OCI-LY3 (cell line): ENCODE data around the gene HERPUD1.

Experiments used
- H2AFZ ChIP-seq: fragments of 200-600, 300-600 bp; shearing (Covaris generic); 2 replicates; pipeline ENCODE4 v1.6.0; 2014; ENCODE audit warnings: antibody characterized with exemption, low read depth, low read length
- H3K27ac ChIP-seq: fragments of 200-600, 300-600 bp; sonication (generic); 2 replicates; pipeline ENCODE4 v1.5.1; 2014; ENCODE audit warnings: mild to moderate bottlenecking, low read length, moderate library complexity, mixed read lengths
- H3K27me3 ChIP-seq: fragments of 200-600, 300-600 bp; sonication (generic); 2 replicates; pipeline ENCODE4 v1.6.1; 2014; ENCODE audit warnings: low read depth, low read length, mixed read lengths
- H3K36me3 ChIP-seq: fragments of 200-600, 300-600 bp; sonication (generic); replicated peaks from 2 replicates; pipeline ENCODE3; 2014; ENCODE audit warnings: low read depth, low read length, mixed read lengths
- H3K4me1 ChIP-seq: fragments of 300-600, 200-600 bp; sonication (generic); 2 replicates; pipeline ENCODE4 v1.6.1; 2014; ENCODE audit warnings: low read length, mixed read lengths
- H3K4me2 ChIP-seq: fragments of 200-600, 300-600 bp; sonication (generic); 2 replicates; pipeline ENCODE4 v1.6.1; 2014; ENCODE audit warnings: low read length, mixed read lengths
- H3K4me3 ChIP-seq: fragments of 300-600, 200-600 bp; sonication (generic); 2 replicates; pipeline ENCODE4 v1.5.1; 2014; ENCODE audit warnings: antibody characterized with exemption, mild to moderate bottlenecking, low read length, moderate library complexity
- H3K79me2 ChIP-seq: fragments of 300-600, 200-600 bp; shearing (Covaris generic); 2 replicates; pipeline ENCODE4 v1.6.1; 2014; ENCODE audit warnings: mild to moderate bottlenecking, low read length, mixed read lengths
- H3K9ac ChIP-seq: fragments of 300-600, 200-600 bp; shearing (Covaris generic); 2 replicates; pipeline ENCODE4 v1.6.0; 2014; ENCODE audit warnings: mild to moderate bottlenecking, low read length, moderate library complexity
- H3K9me3 ChIP-seq: fragments of 200-600, 300-600 bp; shearing (Covaris generic); 2 replicates; pipeline ENCODE4 v1.6.1; 2014; ENCODE audit warnings: low read length, mixed read lengths; ENCODE audit not compliant: insufficient read depth
- H4K20me1 ChIP-seq: fragments of 200-600, 300-600 bp; sonication (generic); 2 replicates; pipeline ENCODE4 v1.6.1; 2016; ENCODE audit warnings: low read length, mixed read lengths; ENCODE audit not compliant: insufficient read depth
- CTCF ChIP-seq: fragments of 200-600, 300-600 bp; sonication (generic); IDR thresholded peaks from 2 replicates; pipeline ENCODE4 v1.5.1; 2014; ENCODE audit warnings: antibody characterized with exemption, low read length, low read depth
- EZH2phosphoT487 ChIP-seq: fragments of 200-600 bp; shearing (Covaris generic); IDR thresholded peaks from 2 replicates; pipeline ENCODE4 v1.6.1; 2018; ENCODE audit warnings: antibody characterized with exemption, mixed run types, low read depth

The HERPUD1 gene

DNA sequence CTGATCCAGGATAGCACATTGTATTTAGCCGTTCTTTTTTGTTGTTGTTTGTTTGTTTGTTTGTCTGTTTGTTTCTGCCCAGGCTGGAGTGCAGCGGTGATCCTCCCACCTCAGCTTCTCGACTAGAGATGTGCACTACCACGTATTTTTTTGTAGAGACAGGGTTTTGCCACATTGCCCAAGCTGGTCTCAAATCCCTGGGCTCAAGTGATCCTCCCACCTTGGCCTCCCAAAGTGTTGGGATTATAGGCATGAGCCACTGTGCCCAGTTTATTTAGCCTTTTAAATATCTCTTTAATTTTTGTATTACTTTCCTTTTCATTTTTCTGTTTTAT, 48.2 kb downstream of the HERPUD1 start:
- no peak overlapping the region for H3K27ac ChIP-seq
- H3K9me3 ChIP-seq, result no peaks in the 10 kb centered on the region
- H3K36me3 ChIP-seq, result no peaks in the 10 kb centered on the region
- H3K4me2 ChIP-seq, result no peak overlapping the region
- H3K4me1 ChIP-seq, result peaks cover 3% of the 10 kb centered on the region; the same call in 1 of the 2 replicates
- H4K20me1 ChIP-seq, result no peaks in the 10 kb centered on the region
- H3K4me3 ChIP-seq, result no peak overlapping the region
- no peaks in the 10 kb centered on the region for H3K79me2 ChIP-seq
- no peak for TF ChIP-seq CTCF
- TF ChIP-seq EZH2phosphoT487, result no peak
- no peak overlapping the region for H2AFZ ChIP-seq
- H3K9ac ChIP-seq, result no peak overlapping the region
- H3K27me3 ChIP-seq, result no peaks in the 10 kb centered on the region

DNA sequence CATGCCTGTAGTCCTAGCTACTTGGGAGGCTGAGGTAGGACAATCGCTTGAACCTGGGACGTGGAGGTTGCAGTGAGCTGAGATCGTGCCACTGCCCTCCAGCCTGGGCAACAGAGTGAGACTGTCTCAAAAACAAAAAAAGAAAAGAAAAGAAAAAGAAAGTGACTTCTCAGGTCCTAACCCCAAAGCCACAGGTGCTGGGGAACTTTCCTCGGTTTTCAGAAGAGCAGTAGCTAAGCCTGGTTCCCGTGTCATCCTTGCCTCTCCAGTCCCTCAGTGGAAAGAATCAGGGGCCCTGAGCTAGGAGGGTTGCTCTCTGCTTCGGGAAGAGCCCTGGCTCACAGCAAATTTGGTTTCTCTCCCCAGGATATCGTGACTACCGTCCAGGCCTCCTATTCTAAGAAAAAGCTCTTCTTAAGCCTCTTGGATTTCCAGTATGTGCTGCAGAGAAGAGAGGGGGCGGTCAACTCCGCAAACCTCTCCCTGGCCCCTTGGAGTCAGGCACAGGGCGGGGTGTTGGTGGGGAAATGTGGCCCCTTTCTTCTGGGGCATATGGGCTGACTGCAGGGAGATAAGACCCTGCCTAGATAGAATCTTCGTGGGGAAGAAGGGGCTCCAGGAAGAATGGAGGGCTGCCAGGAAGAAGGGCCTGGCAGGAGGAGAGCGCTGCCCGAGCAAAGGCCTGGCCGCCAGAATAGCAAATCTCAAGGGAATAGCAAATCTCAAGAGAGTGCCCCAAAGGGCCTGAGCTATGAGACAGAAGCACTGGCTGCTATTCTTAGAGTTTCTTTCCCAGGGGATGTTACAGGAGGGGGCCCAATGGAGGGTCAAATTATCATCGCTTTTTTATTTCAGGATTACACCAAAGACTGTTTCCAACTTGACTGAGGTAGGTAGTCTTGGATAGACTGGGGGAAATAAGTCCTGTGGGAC, 49.1 kb downstream of the HERPUD1 start:
- Histone ChIP-seq H3K9me3 (no peaks in the 10 kb centered on the region), H3K27ac (no peak overlapping the region), H2AFZ (no peak overlapping the region), H3K4me1 (peaks cover 3% of the 10 kb centered on the region; the same call in 1 of the 2 replicates), H3K4me3 (no peak overlapping the region), H4K20me1 (no peaks in the 10 kb centered on the region), H3K9ac (no peak overlapping the region), H3K36me3 (no peaks in the 10 kb centered on the region), H3K4me2 (no peak overlapping the region), H3K79me2 (no peaks in the 10 kb centered on the region), H3K27me3 (no peaks in the 10 kb centered on the region)
- no peak for TF ChIP-seq CTCF

GRCh38 chr16:56981729-56982271, 49.9 kb downstream of the HERPUD1 start:
- Histone ChIP-seq H3K4me2 (no peak overlapping the region), H2AFZ (no peak overlapping the region), H3K27ac (no peak overlapping the region), H3K9me3 (no peaks in the 10 kb centered on the region), H3K4me1 (peaks cover 3% of the 10 kb centered on the region; the same call in 1 of the 2 replicates), H3K27me3 (no peaks in the 10 kb centered on the region), H3K9ac (no peak overlapping the region), H3K4me3 (no peak overlapping the region), H4K20me1 (no peaks in the 10 kb centered on the region), H3K79me2 (no peaks in the 10 kb centered on the region), H3K36me3 (no peaks in the 10 kb centered on the region)
- no peak for TF ChIP-seq CTCF
- no peak for TF ChIP-seq EZH2phosphoT487

GRCh38 chr16:56982695-56983094, 50.8 kb downstream of the HERPUD1 start:
- no peak overlapping the region for H3K9ac ChIP-seq
- H3K79me2 ChIP-seq, result no peaks in the 10 kb centered on the region
- no peak overlapping the region for H3K27ac ChIP-seq
- H3K4me2 ChIP-seq, result no peak overlapping the region
- H2AFZ ChIP-seq, result no peak overlapping the region
- no peaks in the 10 kb centered on the region for H3K27me3 ChIP-seq
- peaks cover 3% of the 10 kb centered on the region; the same call in 1 of the 2 replicates for H3K4me1 ChIP-seq
- H3K9me3 ChIP-seq, result no peaks in the 10 kb centered on the region
- no peak overlapping the region for H3K4me3 ChIP-seq
- H3K36me3 ChIP-seq, result no peaks in the 10 kb centered on the region
- no peak for TF ChIP-seq EZH2phosphoT487
- no peak for TF ChIP-seq CTCF
- H4K20me1 ChIP-seq, result no peaks in the 10 kb centered on the region
